ENCODE data around the gene TEX44. TPM values are rescaled to one million over a fixed set of nuclear protein-coding genes. Genes with fewer than 3 reads are reported as not detected.
"Not testable (repeated sequence)": the region's sequence is repeated elsewhere in the genome, so short reads cannot be mapped to it uniquely, and the experiment has no call there.

TEX44 gene
- total and polyA plus RNA-seq, 4 donors = not detected

GRCh38 chr2:231573698-231574421, 18.8 kb upstream of the TEX44 start:
- Histone ChIP-seq H3K27me3 (ENCODE audit: control insufficient read depth in 3 of 3, insufficient read depth in 3 of 3, low read length in 2 of 3) (no peaks in the 10 kb centered on the region), H3K9ac (ENCODE audit: insufficient read depth in 1 of 2, low read length in 2 of 2) (no peak overlapping the region), H3K36me3 (ENCODE audit: control insufficient read depth in 4 of 4, insufficient read depth in 4 of 4, low read length in 4 of 4) (no peaks in the 10 kb centered on the region), H3K4me1 (ENCODE audit: control insufficient read depth in 5 of 5, insufficient read depth in 5 of 5, low read length in 5 of 5) (no peaks in the 10 kb centered on the region), H3K4me3 (no peak overlapping the region), H3K9me3 (ENCODE audit: control insufficient read depth in 4 of 4, insufficient read depth in 3 of 4, low read length in 3 of 4) (no peaks in the 10 kb centered on the region), H3K27ac (ENCODE audit: low read depth in 1 of 2, low read length in 1 of 2) (no peak overlapping the region)
- 86 to 93% methylated on average over 15 of the region's 15 CpGs for WGBS, 2 donors
- no peak for TF ChIP-seq CTCF (IDR thresholded peaks at IDR 0.05; ENCODE audit: control extremely low read depth, extremely low read depth)
- DNase-seq (no peak), ATAC-seq (ENCODE audit: insufficient read depth, low FRiP score) (no peak)

GRCh38 chr2:231575612-231576256, 16.9 kb upstream of the TEX44 start:
- no peaks in the 10 kb centered on the region for H3K27me3 ChIP-seq (ENCODE audit: control insufficient read depth in 3 of 3, insufficient read depth in 3 of 3, low read length in 2 of 3)
- no peak for ATAC-seq (ENCODE audit: insufficient read depth, low FRiP score)
- DNase-seq = no peak
- no peaks in the 10 kb centered on the region for H3K4me1 ChIP-seq (ENCODE audit: control insufficient read depth in 5 of 5, insufficient read depth in 5 of 5, low read length in 5 of 5)
- H3K9me3 ChIP-seq (ENCODE audit: control insufficient read depth in 4 of 4, insufficient read depth in 3 of 4, low read length in 3 of 4) = peaks cover 0 to 2% (median 0%) of the 10 kb centered on the region in 4 donors
- H3K27ac ChIP-seq (ENCODE audit: low read depth in 1 of 2, low read length in 1 of 2) = no peak overlapping the region
- no peak for TF ChIP-seq CTCF (IDR thresholded peaks at IDR 0.05; ENCODE audit: control extremely low read depth, extremely low read depth)
- H3K36me3 ChIP-seq (ENCODE audit: control insufficient read depth in 4 of 4, insufficient read depth in 4 of 4, low read length in 4 of 4) = no peaks in the 10 kb centered on the region
- WGBS, 2 donors = 82 to 90% methylated on average over 10 of the region's 10 CpGs
- H3K9ac ChIP-seq (ENCODE audit: insufficient read depth in 1 of 2, low read length in 2 of 2) = no peak overlapping the region
- H3K4me3 ChIP-seq = no peak overlapping the region

GRCh38 chr2:231576465-231576864, 16.2 kb upstream of the TEX44 start:
- H3K27ac ChIP-seq (ENCODE audit: low read depth in 1 of 2, low read length in 1 of 2) = no peak overlapping the region
- H3K9ac ChIP-seq (ENCODE audit: insufficient read depth in 1 of 2, low read length in 2 of 2) = no peak overlapping the region
- 85 to 90% methylated on average over 4 of the region's 4 CpGs for WGBS, 2 donors
- H3K4me1 ChIP-seq (ENCODE audit: control insufficient read depth in 5 of 5, insufficient read depth in 5 of 5, low read length in 5 of 5) = no peaks in the 10 kb centered on the region
- no peak for TF ChIP-seq CTCF (IDR thresholded peaks at IDR 0.05; ENCODE audit: control extremely low read depth, extremely low read depth)
- H3K9me3 ChIP-seq (ENCODE audit: control insufficient read depth in 4 of 4, insufficient read depth in 3 of 4, low read length in 3 of 4) = peaks cover 0 to 2% (median 0%) of the 10 kb centered on the region in 4 donors
- no peaks in the 10 kb centered on the region for H3K27me3 ChIP-seq (ENCODE audit: control insufficient read depth in 3 of 3, insufficient read depth in 3 of 3, low read length in 2 of 3)
- H3K4me3 ChIP-seq = no peak overlapping the region
- H3K36me3 ChIP-seq (ENCODE audit: control insufficient read depth in 4 of 4, insufficient read depth in 4 of 4, low read length in 4 of 4) = no peaks in the 10 kb centered on the region
- no peak for DNase-seq
- ATAC-seq (ENCODE audit: insufficient read depth, low FRiP score) = no peak

- ATAC-seq (ENCODE audit: insufficient read depth, low FRiP score); DNase-seq; H3K4me3 ChIP-seq; H3K27ac ChIP-seq (ENCODE audit: low read depth in 1 of 2, low read length in 1 of 2); H3K9ac ChIP-seq (ENCODE audit: insufficient read depth in 1 of 2, low read length in 2 of 2); H3K36me3 ChIP-seq (ENCODE audit: control insufficient read depth in 4 of 4, insufficient read depth in 4 of 4, low read length in 4 of 4); H3K27me3 ChIP-seq (ENCODE audit: control insufficient read depth in 3 of 3, insufficient read depth in 3 of 3, low read length in 2 of 3); H3K4me1 ChIP-seq (ENCODE audit: control insufficient read depth in 5 of 5, insufficient read depth in 5 of 5, low read length in 5 of 5); H3K9me3 ChIP-seq (ENCODE audit: control insufficient read depth in 4 of 4, insufficient read depth in 3 of 4, low read length in 3 of 4): not testable (repeated sequence)
- 96 to 100% methylated on average over 2 of the region's 2 CpGs for WGBS, 2 donors
Measured at GRCh38 chr2:231578655-231579054, 14.0 kb upstream of the TEX44 start.
